ENCODE measurements around the gene DGAT2.

DNA sequence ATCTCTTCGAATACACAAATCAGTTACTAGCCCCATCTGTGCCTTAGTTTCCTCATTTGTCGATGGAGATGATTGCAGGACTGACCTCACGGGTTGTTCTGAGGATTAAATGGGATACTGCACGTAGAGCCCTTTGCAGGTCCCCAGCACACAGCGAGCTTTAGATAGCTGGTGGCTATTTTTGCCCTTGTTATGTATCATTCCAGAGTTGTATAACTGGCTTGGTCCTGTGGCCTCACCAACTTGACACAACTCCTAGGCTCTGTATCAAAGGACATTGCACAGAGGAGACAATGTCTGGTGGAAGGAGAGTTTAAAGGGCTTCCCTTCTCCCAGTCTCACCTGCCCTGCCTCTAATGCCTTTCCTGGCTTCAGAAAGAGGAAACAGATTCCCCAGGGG lies 22.8 kb upstream of the DGAT2 start:
- no peak for TF ChIP-seq POLR2A (IDR thresholded peaks at IDR 0.05)
- TF ChIP-seq, protein P1, sequence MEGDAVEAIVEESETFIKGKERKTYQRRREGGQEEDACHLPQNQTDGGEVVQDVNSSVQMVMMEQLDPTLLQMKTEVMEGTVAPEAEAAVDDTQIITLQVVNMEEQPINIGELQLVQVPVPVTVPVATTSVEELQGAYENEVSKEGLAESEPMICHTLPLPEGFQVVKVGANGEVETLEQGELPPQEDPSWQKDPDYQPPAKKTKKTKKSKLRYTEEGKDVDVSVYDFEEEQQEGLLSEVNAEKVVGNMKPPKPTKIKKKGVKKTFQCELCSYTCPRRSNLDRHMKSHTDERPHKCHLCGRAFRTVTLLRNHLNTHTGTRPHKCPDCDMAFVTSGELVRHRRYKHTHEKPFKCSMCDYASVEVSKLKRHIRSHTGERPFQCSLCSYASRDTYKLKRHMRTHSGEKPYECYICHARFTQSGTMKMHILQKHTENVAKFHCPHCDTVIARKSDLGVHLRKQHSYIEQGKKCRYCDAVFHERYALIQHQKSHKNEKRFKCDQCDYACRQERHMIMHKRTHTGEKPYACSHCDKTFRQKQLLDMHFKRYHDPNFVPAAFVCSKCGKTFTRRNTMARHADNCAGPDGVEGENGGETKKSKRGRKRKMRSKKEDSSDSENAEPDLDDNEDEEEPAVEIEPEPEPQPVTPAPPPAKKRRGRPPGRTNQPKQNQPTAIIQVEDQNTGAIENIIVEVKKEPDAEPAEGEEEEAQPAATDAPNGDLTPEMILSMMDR (IDR thresholded peaks at IDR 0.05 in 4 of 5, conservative IDR thresholded peaks at IDR 0.05 in 1 of 5) = no peak

Measured in gastrocnemius medialis (tissue), 4 donors.